MM.1S (cell line): ENCODE results near the gene RGS6.

Source experiments
- DNase-seq: peaks from one replicate; pipeline ENCODE4 v3.0.0-alpha.2; 2015
- H2AFZ ChIP-seq: fragments of 300-600 bp; sonication (generic); 2 replicates; pipeline ENCODE4 v1.6.0; 2016; ENCODE audit warnings: antibody characterized with exemption, low read length
- H3F3A ChIP-seq: fragments of 300-600 bp; sonication (generic); 2 replicates; pipeline ENCODE4 v1.6.1; 2016; ENCODE audit warnings: mild to moderate bottlenecking, antibody characterized with exemption, low read length, moderate library complexity, mixed read lengths; ENCODE audit not compliant: insufficient read depth
- H3K27ac ChIP-seq: fragments of 300-600 bp; sonication (generic); 2 replicates; pipeline ENCODE4 v1.5.1; 2016; ENCODE audit warnings: mild to moderate bottlenecking, low read length
- H3K27me3 ChIP-seq: fragments of 300-600 bp; sonication (generic); replicated peaks from 2 replicates; pipeline ENCODE4 v1.6.0; 2016; ENCODE audit warnings: low read length; ENCODE audit not compliant: insufficient read depth
- H3K36me3 ChIP-seq: fragments of 300-600 bp; sonication (generic); replicated peaks from 2 replicates; pipeline ENCODE4 v1.6.1; 2016; ENCODE audit warnings: mild to moderate bottlenecking, low read length, mixed read lengths; ENCODE audit not compliant: insufficient read depth
- H3K4me1 ChIP-seq: fragments of 300-600 bp; sonication (generic); 2 replicates; pipeline ENCODE4 v1.6.1; 2016; ENCODE audit warnings: low read length, mixed read lengths
- H3K4me2 ChIP-seq: fragments of 300-600 bp; sonication (generic); 2 replicates; pipeline ENCODE4 v1.6.0; 2016; ENCODE audit warnings: low read depth, low read length
- H3K4me3 ChIP-seq: fragments of 300-600 bp; sonication (generic); 2 replicates; pipeline ENCODE4 v1.5.1; 2016; ENCODE audit warnings: low read length, mixed read lengths
- H3K79me2 ChIP-seq: fragments of 300-600 bp; sonication (generic); 2 replicates; pipeline ENCODE4 v1.6.1; 2016; ENCODE audit warnings: mixed run types, low read length, mixed read lengths
- H3K9ac ChIP-seq: fragments of 300-600 bp; sonication (generic); 2 replicates; pipeline ENCODE4 v1.6.1; 2016; ENCODE audit warnings: low read length, mixed read lengths
- H3K9me2 ChIP-seq: fragments of 300-600 bp; sonication (generic); replicated peaks from 2 replicates; pipeline ENCODE4 v1.6.1; 2016; ENCODE audit warnings: mild to moderate bottlenecking, low read length, mixed read lengths; ENCODE audit not compliant: insufficient read depth
- H3K9me3 ChIP-seq: fragments of 300-600 bp; sonication (generic); replicated peaks from 2 replicates; pipeline ENCODE4 v1.6.1; 2016; ENCODE audit warnings: mild to moderate bottlenecking, low read length, mixed read lengths; ENCODE audit not compliant: insufficient read depth
- H4K20me1 ChIP-seq: fragments of 300-600 bp; sonication (generic); 2 replicates; pipeline ENCODE4 v1.6.1; 2016; ENCODE audit warnings: mild to moderate bottlenecking, low read length, moderate library complexity, mixed read lengths; ENCODE audit not compliant: insufficient read depth
- EZH2 ChIP-seq: fragments of 300-600 bp; sonication (generic); optimal IDR thresholded peaks from 2 replicates; pipeline ENCODE3; 2017; ENCODE audit warnings: low read depth, mild to moderate bottlenecking, antibody characterized with exemption, low read length, mixed read lengths
- EZH2phosphoT487 ChIP-seq: fragments of 300-600 bp; sonication (generic); IDR thresholded peaks from 2 replicates; pipeline ENCODE4 v1.6.1; 2018; ENCODE audit warnings: antibody characterized with exemption, low read length
- TF ChIP-seq, protein P1 (sequence below): fragments of 300-600 bp; sonication (generic); IDR thresholded peaks from 2 replicates; pipeline ENCODE4 v1.5.1; 2016; ENCODE audit warnings: antibody characterized with exemption, low read length, mixed read lengths

RGS6 gene

GRCh38 chr14:72314808-72315435 is 382.7 kb downstream of the RGS6 start:
- Histone ChIP-seq H3K9me2 (no peaks in the 10 kb centered on the region), H4K20me1 (no peaks in the 10 kb centered on the region), H3F3A (no peaks in the 10 kb centered on the region), H3K27me3 (no peaks in the 10 kb centered on the region), H3K4me1 (0 out of 2 replicates have a peak, but pooled peaks cover 3% of the 10 kb centered on the region), H2AFZ (no peak overlapping the region), H3K36me3 (no peaks in the 10 kb centered on the region), H3K4me3 (no peak overlapping the region), H3K27ac (no peak overlapping the region), H3K79me2 (no peaks in the 10 kb centered on the region), H3K4me2 (no peak overlapping the region), H3K9ac (no peak overlapping the region), H3K9me3 (no peaks in the 10 kb centered on the region)
- TF ChIP-seq, protein P1, sequence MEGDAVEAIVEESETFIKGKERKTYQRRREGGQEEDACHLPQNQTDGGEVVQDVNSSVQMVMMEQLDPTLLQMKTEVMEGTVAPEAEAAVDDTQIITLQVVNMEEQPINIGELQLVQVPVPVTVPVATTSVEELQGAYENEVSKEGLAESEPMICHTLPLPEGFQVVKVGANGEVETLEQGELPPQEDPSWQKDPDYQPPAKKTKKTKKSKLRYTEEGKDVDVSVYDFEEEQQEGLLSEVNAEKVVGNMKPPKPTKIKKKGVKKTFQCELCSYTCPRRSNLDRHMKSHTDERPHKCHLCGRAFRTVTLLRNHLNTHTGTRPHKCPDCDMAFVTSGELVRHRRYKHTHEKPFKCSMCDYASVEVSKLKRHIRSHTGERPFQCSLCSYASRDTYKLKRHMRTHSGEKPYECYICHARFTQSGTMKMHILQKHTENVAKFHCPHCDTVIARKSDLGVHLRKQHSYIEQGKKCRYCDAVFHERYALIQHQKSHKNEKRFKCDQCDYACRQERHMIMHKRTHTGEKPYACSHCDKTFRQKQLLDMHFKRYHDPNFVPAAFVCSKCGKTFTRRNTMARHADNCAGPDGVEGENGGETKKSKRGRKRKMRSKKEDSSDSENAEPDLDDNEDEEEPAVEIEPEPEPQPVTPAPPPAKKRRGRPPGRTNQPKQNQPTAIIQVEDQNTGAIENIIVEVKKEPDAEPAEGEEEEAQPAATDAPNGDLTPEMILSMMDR = no peak
- no peak for DNase-seq

GRCh38 chr14:72315714-72316113 is 383.5 kb downstream of the RGS6 start:
- no peaks in the 10 kb centered on the region for H3K27me3 ChIP-seq
- no peak overlapping the region for H3K4me2 ChIP-seq

GRCh38 chr14:72318648-72319047 is 386.4 kb downstream of the RGS6 start:
- no peaks in the 10 kb centered on the region for H3F3A ChIP-seq
- H3K79me2 ChIP-seq = no peaks in the 10 kb centered on the region
- no peaks in the 10 kb centered on the region for H4K20me1 ChIP-seq
- H3K27me3 ChIP-seq = no peaks in the 10 kb centered on the region
- no peaks in the 10 kb centered on the region for H3K36me3 ChIP-seq
- H3K9me3 ChIP-seq = no peaks in the 10 kb centered on the region
- no peaks in the 10 kb centered on the region for H3K9me2 ChIP-seq
- peak overlapping the region; percentile 36 for H2AFZ ChIP-seq
- peak; percentile 55 for DNase-seq
- no peak overlapping the region for H3K27ac ChIP-seq
- no peak overlapping the region for H3K9ac ChIP-seq
- H3K4me2 ChIP-seq = peak overlapping the region; percentile 7; the same call in 1 of the 2 replicates
- H3K4me1 ChIP-seq = 0 out of 2 replicates have a peak, but pooled peaks cover 3% of the 10 kb centered on the region
- TF ChIP-seq EZH2phosphoT487 (no peak), EZH2 (no peak)
- TF ChIP-seq, protein P1 = no peak
- peak overlapping the region; percentile 7; the same call in 1 of the 2 replicates for H3K4me3 ChIP-seq

More at GRCh38 chr14:72315714-72316113, 383.5 kb downstream of the RGS6 start:
- DNase-seq = no peak
- Histone ChIP-seq H3K36me3 (no peaks in the 10 kb centered on the region), H2AFZ (no peak overlapping the region), H4K20me1 (no peaks in the 10 kb centered on the region), H3K9me2 (no peaks in the 10 kb centered on the region), H3K9me3 (no peaks in the 10 kb centered on the region), H3K4me1 (0 out of 2 replicates have a peak, but pooled peaks cover 3% of the 10 kb centered on the region), H3F3A (no peaks in the 10 kb centered on the region), H3K4me3 (no peak overlapping the region), H3K27ac (no peak overlapping the region), H3K9ac (no peak overlapping the region), H3K79me2 (no peaks in the 10 kb centered on the region)
- no peak for TF ChIP-seq EZH2
- TF ChIP-seq EZH2phosphoT487 = no peak
- TF ChIP-seq, protein P1 = no peak
